ENCODE data around the gene LGALS9B. TPM values are rescaled to one million over a fixed set of nuclear protein-coding genes. Genes with fewer than 3 reads are reported as not detected.
"Not testable (repeated sequence)": the region's sequence is repeated elsewhere in the genome, so short reads cannot be mapped to it uniquely, and the experiment has no call there.

Gene LGALS9B
- total RNA-seq, 1 experiment from 2014 or later = not detected

GRCh38 chr17:20464854-20465414 lies 2.4 kb downstream of the LGALS9B start:
- not testable (repeated sequence) for H3K79me2 ChIP-seq (ENCODE audit: low read length); H4K20me1 ChIP-seq (ENCODE audit: insufficient read depth, low read depth, low read length); H3K9ac ChIP-seq (ENCODE audit: low read length); H3K4me2 ChIP-seq (ENCODE audit: low read depth, low read length, poor library complexity, severe bottlenecking); H3K4me1 ChIP-seq (ENCODE audit: low read length); H3K9me3 ChIP-seq (ENCODE audit: low read length); H3K36me3 ChIP-seq (ENCODE audit: insufficient read depth, low read length); H3K27me3 ChIP-seq (ENCODE audit: low read length); H3K27ac ChIP-seq (ENCODE audit: low read length); DNase-seq; H3K9me2 ChIP-seq (replicated peaks; ENCODE audit: insufficient read depth, low read length); H3K4me3 ChIP-seq (ENCODE audit: low read length); H2AFZ ChIP-seq (ENCODE audit: low read length)

- H3K27me3 ChIP-seq (ENCODE audit: low read length); H3K4me2 ChIP-seq (ENCODE audit: low read depth, low read length, poor library complexity, severe bottlenecking): not testable (repeated sequence)
Observed at GRCh38 chr17:20462158-20462557, 5.2 kb downstream of the LGALS9B start.

GRCh38 chr17:20457848-20458381 lies 9.4 kb downstream of the LGALS9B start:
- not testable (repeated sequence) for H3K4me3 ChIP-seq (ENCODE audit: low read length); H3K9me3 ChIP-seq (ENCODE audit: low read length); H2AFZ ChIP-seq (ENCODE audit: low read length); H3K4me2 ChIP-seq (ENCODE audit: low read depth, low read length, poor library complexity, severe bottlenecking); DNase-seq; H3K9me2 ChIP-seq (replicated peaks; ENCODE audit: insufficient read depth, low read length); H3K27ac ChIP-seq (ENCODE audit: low read length); H3K79me2 ChIP-seq (ENCODE audit: low read length); H3K36me3 ChIP-seq (ENCODE audit: insufficient read depth, low read length); H3K9ac ChIP-seq (ENCODE audit: low read length); H3K27me3 ChIP-seq (ENCODE audit: low read length); H4K20me1 ChIP-seq (ENCODE audit: insufficient read depth, low read depth, low read length); H3K4me1 ChIP-seq (ENCODE audit: low read length)

More at GRCh38 chr17:20462158-20462557, 5.2 kb downstream of the LGALS9B start:
- H3K9me2 ChIP-seq (replicated peaks; ENCODE audit: insufficient read depth, low read length); H3K27ac ChIP-seq (ENCODE audit: low read length); H2AFZ ChIP-seq (ENCODE audit: low read length); H3K36me3 ChIP-seq (ENCODE audit: insufficient read depth, low read length); H3K9ac ChIP-seq (ENCODE audit: low read length); H4K20me1 ChIP-seq (ENCODE audit: insufficient read depth, low read depth, low read length); H3K4me3 ChIP-seq (ENCODE audit: low read length); DNase-seq; H3K79me2 ChIP-seq (ENCODE audit: low read length); H3K4me1 ChIP-seq (ENCODE audit: low read length); H3K9me3 ChIP-seq (ENCODE audit: low read length): not testable (repeated sequence)

- H3K9me2 ChIP-seq (replicated peaks; ENCODE audit: insufficient read depth, low read length); H3K79me2 ChIP-seq (ENCODE audit: low read length); DNase-seq; H3K9ac ChIP-seq (ENCODE audit: low read length); H3K36me3 ChIP-seq (ENCODE audit: insufficient read depth, low read length); H3K27ac ChIP-seq (ENCODE audit: low read length); H2AFZ ChIP-seq (ENCODE audit: low read length); H3K9me3 ChIP-seq (ENCODE audit: low read length); H3K27me3 ChIP-seq (ENCODE audit: low read length); H3K4me3 ChIP-seq (ENCODE audit: low read length); H3K4me1 ChIP-seq (ENCODE audit: low read length); H3K4me2 ChIP-seq (ENCODE audit: low read depth, low read length, poor library complexity, severe bottlenecking); H4K20me1 ChIP-seq (ENCODE audit: insufficient read depth, low read depth, low read length): not testable (repeated sequence)
Observed at GRCh38 chr17:20455106-20455505, 12.2 kb downstream of the LGALS9B start.

GRCh38 chr17:20453820-20454434 lies 13.4 kb downstream of the LGALS9B start:
- H3K9ac ChIP-seq (ENCODE audit: low read length); H3K4me3 ChIP-seq (ENCODE audit: low read length); H3K9me3 ChIP-seq (ENCODE audit: low read length); H4K20me1 ChIP-seq (ENCODE audit: insufficient read depth, low read depth, low read length); H2AFZ ChIP-seq (ENCODE audit: low read length); DNase-seq; H3K79me2 ChIP-seq (ENCODE audit: low read length); H3K9me2 ChIP-seq (replicated peaks; ENCODE audit: insufficient read depth, low read length); H3K4me1 ChIP-seq (ENCODE audit: low read length); H3K27me3 ChIP-seq (ENCODE audit: low read length); H3K4me2 ChIP-seq (ENCODE audit: low read depth, low read length, poor library complexity, severe bottlenecking); H3K27ac ChIP-seq (ENCODE audit: low read length); H3K36me3 ChIP-seq (ENCODE audit: insufficient read depth, low read length): not testable (repeated sequence)

- not testable (repeated sequence) for H3K9me2 ChIP-seq (replicated peaks; ENCODE audit: insufficient read depth, low read length); H3K9me3 ChIP-seq (ENCODE audit: low read length); DNase-seq; H2AFZ ChIP-seq (ENCODE audit: low read length); H3K36me3 ChIP-seq (ENCODE audit: insufficient read depth, low read length); H3K4me2 ChIP-seq (ENCODE audit: low read depth, low read length, poor library complexity, severe bottlenecking); H3K27ac ChIP-seq (ENCODE audit: low read length); H3K27me3 ChIP-seq (ENCODE audit: low read length); H3K4me3 ChIP-seq (ENCODE audit: low read length); H3K79me2 ChIP-seq (ENCODE audit: low read length); H3K4me1 ChIP-seq (ENCODE audit: low read length); H4K20me1 ChIP-seq (ENCODE audit: insufficient read depth, low read depth, low read length); H3K9ac ChIP-seq (ENCODE audit: low read length)
Observed at GRCh38 chr17:20450852-20451251, 16.5 kb downstream of the LGALS9B start.

GRCh38 chr17:20447534-20448321 lies 19.6 kb downstream of the LGALS9B start:
- H3K9ac ChIP-seq (ENCODE audit: low read length); H2AFZ ChIP-seq (ENCODE audit: low read length); H3K27me3 ChIP-seq (ENCODE audit: low read length); H4K20me1 ChIP-seq (ENCODE audit: insufficient read depth, low read depth, low read length); H3K4me2 ChIP-seq (ENCODE audit: low read depth, low read length, poor library complexity, severe bottlenecking); DNase-seq; H3K9me3 ChIP-seq (ENCODE audit: low read length); H3K36me3 ChIP-seq (ENCODE audit: insufficient read depth, low read length); H3K27ac ChIP-seq (ENCODE audit: low read length); H3K9me2 ChIP-seq (replicated peaks; ENCODE audit: insufficient read depth, low read length); H3K79me2 ChIP-seq (ENCODE audit: low read length); H3K4me3 ChIP-seq (ENCODE audit: low read length); H3K4me1 ChIP-seq (ENCODE audit: low read length): not testable (repeated sequence)

GRCh38 chr17:20446895-20447294 lies 20.4 kb downstream of the LGALS9B start:
- H3K4me2 ChIP-seq (ENCODE audit: low read depth, low read length, poor library complexity, severe bottlenecking); DNase-seq; H3K9me2 ChIP-seq (replicated peaks; ENCODE audit: insufficient read depth, low read length); H3K4me3 ChIP-seq (ENCODE audit: low read length); H4K20me1 ChIP-seq (ENCODE audit: insufficient read depth, low read depth, low read length); H3K36me3 ChIP-seq (ENCODE audit: insufficient read depth, low read length); H3K4me1 ChIP-seq (ENCODE audit: low read length); H3K27me3 ChIP-seq (ENCODE audit: low read length); H3K9ac ChIP-seq (ENCODE audit: low read length); H3K79me2 ChIP-seq (ENCODE audit: low read length); H3K27ac ChIP-seq (ENCODE audit: low read length); H2AFZ ChIP-seq (ENCODE audit: low read length); H3K9me3 ChIP-seq (ENCODE audit: low read length): not testable (repeated sequence)

All from Karpas-422 (cell line).